Activated CD4-positive, alpha-beta T cell treated with anti-CD3 and anti-CD28 coated beads, Interleukin-2, amount 50 U/mL, for 4 hours (primary cell): ENCODE results near the gene BTF3L4.

Source experiments
- DNase-seq, 2 experiments: peaks; one replicate each; pipeline ENCODE4 v3.0.0-alpha.2; 2020

The BTF3L4 gene

DNA sequence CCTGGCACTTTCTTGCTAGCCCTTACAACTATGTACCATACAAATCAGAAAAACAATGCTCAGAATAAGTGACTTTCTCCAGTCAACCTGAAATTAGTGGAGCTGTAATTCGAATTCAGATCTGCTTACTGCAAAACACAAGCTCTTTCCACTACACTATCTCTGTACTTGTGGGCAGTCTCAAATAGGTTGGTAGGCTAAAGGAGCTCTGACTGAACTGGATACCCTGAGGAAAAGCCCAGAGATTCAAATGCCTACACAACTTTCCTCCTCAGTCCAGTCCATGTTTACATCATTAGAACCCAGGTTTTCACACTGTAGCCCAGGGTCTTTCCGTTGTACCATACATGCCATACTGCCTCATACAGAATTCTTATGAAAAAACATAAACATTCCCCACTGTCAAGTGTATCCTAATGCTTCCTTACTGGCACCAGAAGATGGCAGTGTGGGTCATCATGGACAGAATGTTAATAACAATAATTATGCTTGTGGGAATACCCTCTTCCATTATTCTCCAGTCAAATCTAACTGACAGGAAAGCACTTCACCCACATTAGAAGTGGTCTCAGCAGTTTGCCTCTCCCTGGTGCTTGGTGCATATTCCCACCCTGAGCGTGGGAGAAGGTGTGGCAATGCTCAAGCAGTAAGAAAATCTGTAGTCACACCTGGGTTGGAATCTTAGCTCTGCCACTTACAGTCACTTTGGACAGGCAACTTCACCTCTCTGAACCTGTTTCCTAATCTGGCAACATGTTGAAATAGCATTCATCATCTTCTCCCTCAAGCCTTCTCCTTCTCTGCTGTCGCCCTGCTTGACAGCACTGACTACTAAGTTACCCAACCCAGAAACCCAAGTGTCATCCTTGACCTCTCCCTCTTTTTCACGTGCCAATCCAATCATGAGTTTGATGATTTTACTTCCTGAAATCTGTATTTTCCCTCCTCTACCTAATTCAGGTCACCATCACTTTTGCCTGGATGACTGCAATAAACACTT, 71.4 kb downstream of the BTF3L4 start:
- peak in 1 of 2 experiments; percentile 19 for DNase-seq

DNA sequence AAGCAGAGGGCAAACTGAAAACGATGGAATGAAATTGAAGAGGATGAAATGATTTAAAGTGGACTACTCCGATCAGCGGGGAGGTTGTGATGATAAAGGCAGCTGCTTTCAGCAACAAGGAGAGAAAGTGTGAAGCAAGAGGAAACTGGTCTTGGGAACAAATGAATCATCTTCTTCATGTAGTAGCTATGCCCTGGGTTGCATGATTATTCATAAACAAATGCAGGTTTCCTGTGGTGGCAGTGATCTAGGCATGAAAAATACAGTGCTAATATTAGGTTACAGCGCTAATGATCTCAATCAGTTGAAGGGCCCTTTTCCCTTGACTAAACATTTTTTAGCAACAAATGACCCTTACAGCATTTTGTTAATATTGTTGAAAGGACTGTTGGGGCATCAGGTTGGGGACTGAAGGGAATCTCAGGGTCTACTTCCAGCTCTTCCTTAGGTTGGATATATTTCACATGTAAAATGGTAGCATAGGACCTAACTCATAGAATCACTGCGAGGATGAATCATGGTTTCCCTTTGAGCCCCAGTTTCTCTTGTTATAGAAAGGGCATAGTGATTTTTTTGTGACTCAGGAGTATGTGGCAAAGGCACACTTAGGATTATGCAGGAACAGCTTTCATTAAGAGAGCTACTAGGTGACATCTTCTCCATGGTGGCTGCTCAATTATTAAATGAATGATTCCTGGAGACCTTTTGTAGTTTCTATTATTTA, 83.9 kb downstream of the BTF3L4 start:
- DNase-seq: peak; percentile 6 to 20
